GM21723 (cell line): ENCODE measurements around the gene SLC49A3.
A peak's percentile ranks its signal among the peaks of the same experiment; 100 is the strongest.

ENCODE experiments used
- ATAC-seq: cut with Tn5 transposase; IDR thresholded peaks from one replicate; pipeline ENCODE4 v1.9.1; 2021; ENCODE audit warnings: mild to moderate bottlenecking, moderate library complexity; ENCODE audit not compliant: unreplicated experiment

SLC49A3 gene

GRCh38 chr4:667545-667925, 21.4 kb downstream of the SLC49A3 start:
- ATAC-seq, result no peak

- no peak for ATAC-seq
Measured at GRCh38 chr4:666822-667544, 22.0 kb downstream of the SLC49A3 start.

- ATAC-seq, result no peak
Measured at GRCh38 chr4:666436-666810, 22.5 kb downstream of the SLC49A3 start.

GRCh38 chr4:665751-666435, 23.1 kb downstream of the SLC49A3 start:
- no peak for ATAC-seq

- ATAC-seq, result no peak
Measured at GRCh38 chr4:665381-665750, 23.6 kb downstream of the SLC49A3 start.

GRCh38 chr4:664713-665231, 24.2 kb downstream of the SLC49A3 start:
- no peak for ATAC-seq

- ATAC-seq, result peak; percentile 79
Measured at GRCh38 chr4:663438-664428, 25.2 kb downstream of the SLC49A3 start.

GRCh38 chr4:663046-663437, 25.9 kb downstream of the SLC49A3 start:
- no peak for ATAC-seq

- no peak for ATAC-seq
Measured at GRCh38 chr4:661881-662761, 26.8 kb downstream of the SLC49A3 start.

- ATAC-seq, result no peak
Measured at GRCh38 chr4:661231-661630, 27.7 kb downstream of the SLC49A3 start.

- ATAC-seq, result no peak
Measured at GRCh38 chr4:660401-660800, 28.6 kb downstream of the SLC49A3 start.

- no peak for ATAC-seq
Measured at GRCh38 chr4:659851-660250, 29.1 kb downstream of the SLC49A3 start.

- no peak for ATAC-seq
Measured at GRCh38 chr4:658681-659667, 30.0 kb downstream of the SLC49A3 start.

- ATAC-seq, result no peak
Measured at GRCh38 chr4:657834-658667, 30.9 kb downstream of the SLC49A3 start.

GRCh38 chr4:657338-657833, 31.6 kb downstream of the SLC49A3 start:
- ATAC-seq, result no peak

- no peak for ATAC-seq
Measured at GRCh38 chr4:656436-657337, 32.3 kb downstream of the SLC49A3 start.
